Activated T-cell treated with anti-CD3 and anti-CD28 coated beads for 48 hours (primary cell): ENCODE results near the gene RPP14.
"Not testable (repeated sequence)": the region's sequence is repeated elsewhere in the genome, so short reads cannot be mapped to it uniquely, and the experiment has no call there.

Experiments
- DNase-seq: peaks from one replicate; pipeline ENCODE4 v3.0.0-alpha.2; 2020; ENCODE audit warnings: low read depth

The RPP14 gene

DNA sequence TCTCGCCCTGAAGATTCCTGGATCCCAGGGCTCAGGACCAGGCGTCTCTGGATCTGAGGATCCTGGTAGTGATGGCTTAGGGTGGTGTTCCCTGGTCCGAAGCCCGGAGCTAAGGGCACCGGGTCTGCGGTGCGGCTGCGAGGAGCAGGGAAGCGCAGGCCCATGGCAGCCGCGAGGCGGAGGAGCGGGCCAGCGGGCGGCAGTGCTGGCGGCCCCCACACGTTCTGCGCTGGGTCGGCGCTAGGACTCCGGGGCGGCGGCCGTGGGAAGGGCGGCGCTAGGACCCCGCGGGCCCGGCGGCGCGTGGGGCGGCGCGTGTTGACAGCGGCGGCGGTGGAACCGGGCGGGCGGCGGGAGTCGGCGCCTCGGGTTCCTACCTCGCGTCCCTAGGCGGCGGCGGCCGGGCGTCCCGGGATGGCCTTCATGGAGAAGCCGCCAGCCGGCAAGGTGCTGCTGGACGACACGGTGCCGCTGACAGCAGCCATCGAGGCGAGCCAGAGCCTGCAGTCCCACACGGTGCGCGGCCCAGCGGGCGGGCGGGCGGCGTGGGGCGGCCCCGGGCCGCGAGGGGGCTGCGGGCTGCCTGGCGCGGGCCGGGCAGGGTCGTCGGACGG lies 26.6 kb downstream of the RPP14 start, which contains the start of gene PXK:
TSS of gene PXK (plus strand) at position 318 of the 614 bp plus-strand sequence. CDS start at position 415, 97 bp downstream.
- peak; percentile 82 for DNase-seq

- no peak for DNase-seq
These were observed 27.4 kb downstream of the RPP14 start for GRCh38 chr3:58333206-58334012.

GRCh38 chr3:58334013-58334321 lies 27.9 kb downstream of the RPP14 start:
- no peak for DNase-seq

GRCh38 chr3:58334506-58334884 lies 28.4 kb downstream of the RPP14 start:
- DNase-seq, result no peak

- DNase-seq, result no peak
These were observed 29.6 kb downstream of the RPP14 start for GRCh38 chr3:58335652-58335947.

DNA sequence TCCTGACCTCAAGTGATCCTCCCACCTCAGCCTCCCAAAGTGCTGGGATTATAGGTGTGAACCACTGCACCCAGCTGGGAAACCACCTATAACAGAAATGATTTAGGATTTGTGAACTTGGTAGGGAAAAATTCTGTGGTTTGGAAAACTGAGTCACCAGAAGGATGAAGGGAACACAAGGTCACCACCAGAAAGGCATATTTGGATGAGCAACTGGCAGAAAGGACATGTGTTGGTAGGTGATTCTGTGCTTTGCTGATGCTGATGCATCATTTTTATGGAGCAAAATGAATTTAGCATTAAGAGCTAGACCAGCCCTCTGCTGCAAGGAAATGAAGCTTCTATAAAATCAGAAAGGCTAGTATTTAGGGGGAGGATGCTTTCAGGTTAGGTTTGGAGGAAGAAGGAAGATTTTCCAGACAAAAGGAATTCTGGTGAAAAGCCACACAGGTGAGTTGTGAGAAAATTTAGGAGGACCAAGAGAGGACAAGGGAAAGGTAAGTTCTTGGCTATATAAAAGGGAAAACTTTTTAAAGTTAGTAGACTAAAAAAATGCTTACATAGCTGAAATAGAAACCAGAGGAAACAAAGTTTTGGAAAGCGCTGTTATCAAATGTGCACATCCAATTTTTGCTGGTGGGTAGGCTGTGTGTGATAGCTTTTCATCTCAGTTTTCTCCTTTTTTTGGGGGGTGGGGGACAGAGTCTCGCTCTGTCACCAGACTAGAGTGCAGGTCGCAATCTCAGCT lies 30.3 kb downstream of the RPP14 start:
- no peak for DNase-seq

GRCh38 chr3:58337190-58337589 lies 31.1 kb downstream of the RPP14 start:
- no peak for DNase-seq

GRCh38 chr3:58339146-58339545 lies 33.1 kb downstream of the RPP14 start:
- not testable (repeated sequence) for DNase-seq

- no peak for DNase-seq
These were observed 34.7 kb downstream of the RPP14 start for GRCh38 chr3:58340594-58341244.

DNA sequence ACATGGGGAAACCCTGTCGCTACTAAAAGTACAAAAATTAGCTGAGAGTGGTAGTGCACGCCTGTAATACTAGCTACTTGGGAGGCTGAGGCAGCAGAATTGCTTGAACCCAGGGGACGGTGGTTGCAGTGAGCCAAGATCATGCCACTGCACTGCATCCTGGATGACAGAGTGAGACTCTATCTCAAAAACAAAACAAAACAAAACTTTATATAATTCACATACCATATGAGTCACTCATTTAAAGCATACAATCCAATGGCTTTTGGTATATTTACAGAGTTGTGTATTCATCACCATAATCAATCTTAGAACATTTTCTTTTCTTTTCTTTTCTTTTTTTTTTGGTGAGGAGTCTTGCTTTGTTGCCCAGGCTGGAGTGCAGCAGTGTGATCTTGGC lies 35.3 kb downstream of the RPP14 start:
- DNase-seq, result no peak

DNA sequence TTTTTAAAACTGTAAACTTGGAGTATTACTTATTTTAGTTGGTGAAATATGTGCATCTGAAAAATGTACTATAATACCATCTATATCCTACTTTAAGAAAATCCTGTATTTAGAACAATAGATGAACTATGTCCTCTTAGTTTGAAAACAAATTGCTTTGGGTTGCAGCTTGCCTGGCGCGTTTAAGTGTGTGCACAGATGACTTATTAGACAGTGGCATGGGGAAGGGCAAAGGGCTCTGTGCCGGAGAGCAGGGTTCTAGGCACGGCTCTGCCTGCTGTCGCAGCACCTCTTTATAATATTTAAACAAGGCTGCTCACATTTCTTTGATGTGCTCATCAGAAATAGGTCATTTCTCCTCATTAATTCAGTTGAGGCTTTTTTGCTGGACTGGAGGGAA lies 36.6 kb downstream of the RPP14 start:
- no peak for DNase-seq

DNA sequence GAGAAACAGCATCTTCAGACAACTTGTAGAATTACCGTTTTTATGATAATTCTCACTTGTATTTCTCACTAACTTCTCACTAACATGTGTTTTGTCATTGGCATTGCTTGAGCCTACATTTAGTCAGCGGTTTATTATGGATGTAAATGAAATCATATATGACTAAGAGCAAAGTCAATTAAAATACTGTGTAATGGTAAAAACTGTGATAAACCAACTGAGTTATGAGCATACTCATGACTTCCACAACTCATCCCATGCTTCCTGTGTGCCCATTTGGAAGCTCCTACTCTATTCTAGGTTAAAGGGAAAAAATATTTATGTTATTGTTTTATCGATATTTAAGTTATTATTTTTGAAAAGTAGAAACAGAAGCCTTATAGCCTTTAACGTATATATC lies 39.4 kb downstream of the RPP14 start:
- DNase-seq, result no peak

DNA sequence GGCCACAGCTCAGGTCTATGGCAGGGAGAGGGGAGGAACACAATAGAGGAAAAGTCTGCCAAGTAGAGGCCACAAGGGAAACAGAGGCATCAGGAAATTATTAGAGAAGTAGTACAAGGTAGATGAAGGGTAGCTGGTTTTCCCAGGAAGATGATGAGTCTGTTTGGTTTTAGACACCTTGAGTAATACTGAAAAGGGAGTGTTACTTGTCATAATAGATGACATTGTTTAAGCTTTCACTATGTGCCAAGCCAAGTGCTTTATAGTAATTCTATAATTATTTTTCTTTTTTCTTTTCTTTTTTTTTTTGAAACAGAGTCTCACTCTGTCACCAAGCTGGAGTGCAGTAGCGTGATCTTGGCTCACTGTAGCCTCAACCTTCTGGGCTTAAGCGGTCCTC lies 40.3 kb downstream of the RPP14 start:
- no peak for DNase-seq

DNA sequence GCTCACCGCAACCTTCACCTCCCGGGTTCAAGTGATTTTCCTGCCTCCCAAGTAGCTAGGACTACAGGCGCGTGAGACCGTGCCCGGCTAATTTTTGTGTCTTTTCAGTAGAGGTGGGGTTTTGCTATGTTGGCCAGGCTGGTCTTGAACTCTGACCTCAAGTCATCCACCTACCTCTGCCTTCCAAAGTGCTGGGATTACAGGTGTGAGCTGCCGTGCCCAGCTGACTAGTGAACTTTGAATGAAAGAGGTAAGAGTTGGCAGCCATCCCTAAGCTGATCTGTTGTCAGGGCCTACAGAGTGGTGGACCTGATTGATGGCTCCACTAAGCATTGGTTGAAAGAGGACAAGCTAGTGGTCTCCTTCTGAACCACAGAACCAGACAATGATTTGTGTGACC lies 41.9 kb downstream of the RPP14 start:
- no peak for DNase-seq

DNA sequence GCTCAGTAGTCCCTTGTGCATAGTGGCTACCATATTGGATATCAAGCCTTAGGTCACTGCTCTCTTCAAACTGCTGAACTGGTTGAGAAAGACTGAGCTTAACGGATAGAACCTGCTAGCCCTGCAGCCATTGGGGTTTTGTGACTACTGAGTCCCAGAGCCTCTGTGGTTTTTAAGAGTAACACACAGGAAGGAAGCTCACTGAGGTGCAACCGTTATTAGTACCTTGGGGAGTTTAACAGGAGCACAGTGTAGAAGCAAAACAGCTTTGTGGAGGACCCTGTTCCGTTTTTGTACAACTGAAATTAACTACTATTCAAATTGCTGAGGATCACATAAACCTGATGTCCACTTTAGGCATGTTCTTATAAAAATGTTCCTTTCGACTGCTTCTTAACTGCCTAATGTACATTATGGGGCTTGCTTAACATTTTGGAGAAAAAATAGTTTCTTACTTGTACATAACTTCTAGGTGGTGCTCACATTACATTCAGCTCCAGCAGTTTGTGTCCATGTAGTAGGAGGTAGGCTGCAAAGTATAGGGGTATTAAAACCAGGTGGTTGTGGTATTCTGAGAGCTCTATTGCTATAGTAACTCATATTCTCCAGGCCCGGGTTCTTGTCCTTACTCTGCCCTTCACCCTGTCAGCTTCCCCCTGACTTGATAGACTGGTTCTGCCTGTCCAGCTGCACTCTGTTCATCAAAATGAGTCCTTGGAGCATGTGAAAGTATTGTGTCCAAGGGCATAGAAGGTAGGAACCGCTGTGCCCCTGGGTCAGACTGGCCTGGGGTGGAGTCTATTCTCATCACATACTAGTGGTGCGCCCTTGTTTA lies 44.0 kb downstream of the RPP14 start:
- no peak for DNase-seq

- DNase-seq, result no peak
These were observed 44.6 kb downstream of the RPP14 start for GRCh38 chr3:58350627-58351013.

GRCh38 chr3:58351920-58352319 lies 45.9 kb downstream of the RPP14 start:
- no peak for DNase-seq

DNA sequence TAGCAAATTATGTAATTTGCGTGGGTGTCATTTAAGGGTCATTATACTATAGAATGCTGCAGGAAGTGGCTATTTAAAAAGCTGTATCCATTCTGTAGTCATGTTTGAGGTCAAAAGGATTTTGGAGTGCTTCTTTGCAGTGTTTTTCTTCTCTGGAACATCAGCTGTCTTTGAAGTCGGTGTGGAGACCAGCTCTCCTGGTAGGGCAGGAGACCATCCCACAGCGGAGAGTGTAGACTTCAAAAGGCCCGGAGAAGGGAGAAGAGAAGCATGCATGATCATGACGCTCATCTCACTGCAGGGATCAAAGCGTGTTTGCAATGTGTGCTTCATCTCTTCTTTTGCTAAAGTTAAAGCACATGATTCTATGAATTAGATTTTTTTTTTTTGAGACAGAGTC lies 46.6 kb downstream of the RPP14 start:
- DNase-seq, result no peak

DNA sequence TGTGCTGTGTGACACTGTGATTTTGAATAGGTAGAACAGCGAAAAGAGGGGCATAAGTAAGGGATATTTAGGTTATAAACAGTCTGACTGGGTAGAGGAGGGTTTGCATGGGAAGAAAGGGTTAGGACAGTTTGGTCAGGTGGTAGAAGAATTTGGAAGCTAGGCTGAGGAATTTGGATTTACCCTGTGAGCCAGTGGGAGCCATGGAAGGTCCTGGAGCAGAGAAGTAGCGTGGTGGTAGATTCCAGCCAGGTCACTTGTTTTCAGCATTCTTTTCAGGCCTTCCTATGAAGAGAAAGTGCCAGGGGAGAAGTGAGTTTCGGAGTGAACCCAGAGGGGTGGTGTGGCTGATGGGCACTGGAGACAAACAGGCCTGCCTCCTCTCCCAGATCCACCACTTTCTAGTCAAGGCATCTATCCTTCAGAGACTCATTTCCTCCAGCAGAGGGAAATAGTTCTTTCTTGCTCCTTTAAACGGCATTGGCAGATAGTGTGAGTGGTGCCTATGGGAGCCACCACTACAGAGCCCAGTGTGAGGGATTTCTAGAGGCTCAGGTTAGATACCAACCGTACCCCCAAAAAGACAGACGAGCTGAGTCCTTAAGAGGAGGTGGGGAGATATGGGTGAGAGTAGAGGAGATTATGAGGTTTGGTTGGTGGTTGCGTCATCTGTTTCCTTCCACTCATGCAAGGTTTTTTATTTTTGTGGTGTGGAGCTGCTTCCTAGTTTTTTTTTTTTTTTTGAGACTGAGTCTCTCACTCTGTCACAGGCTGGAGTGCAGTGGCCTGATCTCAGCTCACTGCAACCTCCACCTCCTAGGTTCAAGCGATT lies 47.9 kb downstream of the RPP14 start:
- no peak for DNase-seq

GRCh38 chr3:58355179-58355578 lies 49.1 kb downstream of the RPP14 start:
- no peak for DNase-seq

DNA sequence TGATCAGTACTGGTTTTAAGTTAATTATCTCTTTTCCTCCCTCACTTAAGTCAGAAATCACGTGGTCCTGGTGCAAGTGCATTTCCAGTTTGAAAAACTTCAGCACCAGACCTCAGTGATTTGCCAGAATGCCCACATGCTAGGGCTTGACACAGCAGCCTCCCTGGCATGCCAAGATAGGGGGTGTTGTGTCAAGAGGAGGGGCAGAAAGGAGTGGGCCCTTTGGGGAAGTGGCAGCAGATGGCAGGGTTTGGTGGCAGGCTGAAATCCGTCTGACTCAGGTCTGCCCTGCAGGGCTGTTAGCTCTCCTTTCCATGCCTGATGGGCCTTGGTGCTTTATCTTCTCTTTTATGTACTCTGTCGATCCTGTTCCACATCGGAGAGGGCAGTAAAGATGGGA lies 50.0 kb downstream of the RPP14 start:
- DNase-seq, result no peak
